ENCODE measurements around the gene PDCD1.

The PDCD1 gene

DNA sequence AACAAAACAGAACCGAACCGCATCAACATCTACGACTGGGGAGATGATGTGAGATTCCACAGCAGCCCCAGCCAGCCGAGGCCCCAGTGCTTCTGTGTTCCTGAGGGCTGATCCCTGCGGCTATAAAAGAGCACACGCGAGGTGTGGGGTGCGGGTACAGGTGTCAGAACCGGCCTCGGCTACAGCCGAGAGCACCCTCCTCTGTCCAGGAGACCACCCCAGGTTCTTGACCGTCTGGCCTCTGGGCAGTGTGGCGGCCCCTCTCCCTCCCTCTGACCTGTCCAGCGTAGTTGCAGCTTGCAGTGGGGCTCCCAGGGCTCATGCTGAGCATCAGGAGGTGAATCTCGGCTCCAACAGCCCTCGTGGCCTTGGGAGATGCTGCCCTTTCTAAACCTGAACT lies 34.6 kb upstream of the PDCD1 start:
- Histone ChIP-seq H3K27ac (replicated peaks) (no peak overlapping the region), H3K27me3 (ENCODE audit: insufficient read depth, poor library complexity, severe bottlenecking) (no peaks in the 10 kb centered on the region), H3K4me3 (replicated peaks; ENCODE audit: insufficient read depth, low read length) (no peak overlapping the region)
- no peak for DNase-seq (ENCODE audit: low read depth in 1 of 2, low spot score in 1 of 2)
- TF ChIP-seq SPI1 (IDR thresholded peaks at IDR 0.05; ENCODE audit: borderline replicate concordance, low read depth) (no peak), GABPA (IDR thresholded peaks at IDR 0.05; ENCODE audit: low read depth) (no peak), CTCF (IDR thresholded peaks at IDR 0.05; ENCODE audit: insufficient read depth, low read length) (no peak), POLR2AphosphoS5 (IDR thresholded peaks at IDR 0.05; ENCODE audit: low read depth) (no peak)
- TF ChIP-seq, protein P1, sequence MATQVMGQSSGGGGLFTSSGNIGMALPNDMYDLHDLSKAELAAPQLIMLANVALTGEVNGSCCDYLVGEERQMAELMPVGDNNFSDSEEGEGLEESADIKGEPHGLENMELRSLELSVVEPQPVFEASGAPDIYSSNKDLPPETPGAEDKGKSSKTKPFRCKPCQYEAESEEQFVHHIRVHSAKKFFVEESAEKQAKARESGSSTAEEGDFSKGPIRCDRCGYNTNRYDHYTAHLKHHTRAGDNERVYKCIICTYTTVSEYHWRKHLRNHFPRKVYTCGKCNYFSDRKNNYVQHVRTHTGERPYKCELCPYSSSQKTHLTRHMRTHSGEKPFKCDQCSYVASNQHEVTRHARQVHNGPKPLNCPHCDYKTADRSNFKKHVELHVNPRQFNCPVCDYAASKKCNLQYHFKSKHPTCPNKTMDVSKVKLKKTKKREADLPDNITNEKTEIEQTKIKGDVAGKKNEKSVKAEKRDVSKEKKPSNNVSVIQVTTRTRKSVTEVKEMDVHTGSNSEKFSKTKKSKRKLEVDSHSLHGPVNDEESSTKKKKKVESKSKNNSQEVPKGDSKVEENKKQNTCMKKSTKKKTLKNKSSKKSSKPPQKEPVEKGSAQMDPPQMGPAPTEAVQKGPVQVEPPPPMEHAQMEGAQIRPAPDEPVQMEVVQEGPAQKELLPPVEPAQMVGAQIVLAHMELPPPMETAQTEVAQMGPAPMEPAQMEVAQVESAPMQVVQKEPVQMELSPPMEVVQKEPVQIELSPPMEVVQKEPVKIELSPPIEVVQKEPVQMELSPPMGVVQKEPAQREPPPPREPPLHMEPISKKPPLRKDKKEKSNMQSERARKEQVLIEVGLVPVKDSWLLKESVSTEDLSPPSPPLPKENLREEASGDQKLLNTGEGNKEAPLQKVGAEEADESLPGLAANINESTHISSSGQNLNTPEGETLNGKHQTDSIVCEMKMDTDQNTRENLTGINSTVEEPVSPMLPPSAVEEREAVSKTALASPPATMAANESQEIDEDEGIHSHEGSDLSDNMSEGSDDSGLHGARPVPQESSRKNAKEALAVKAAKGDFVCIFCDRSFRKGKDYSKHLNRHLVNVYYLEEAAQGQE (IDR thresholded peaks at IDR 0.05; ENCODE audit: insufficient replicate concordance, low read depth), result no peak

DNA sequence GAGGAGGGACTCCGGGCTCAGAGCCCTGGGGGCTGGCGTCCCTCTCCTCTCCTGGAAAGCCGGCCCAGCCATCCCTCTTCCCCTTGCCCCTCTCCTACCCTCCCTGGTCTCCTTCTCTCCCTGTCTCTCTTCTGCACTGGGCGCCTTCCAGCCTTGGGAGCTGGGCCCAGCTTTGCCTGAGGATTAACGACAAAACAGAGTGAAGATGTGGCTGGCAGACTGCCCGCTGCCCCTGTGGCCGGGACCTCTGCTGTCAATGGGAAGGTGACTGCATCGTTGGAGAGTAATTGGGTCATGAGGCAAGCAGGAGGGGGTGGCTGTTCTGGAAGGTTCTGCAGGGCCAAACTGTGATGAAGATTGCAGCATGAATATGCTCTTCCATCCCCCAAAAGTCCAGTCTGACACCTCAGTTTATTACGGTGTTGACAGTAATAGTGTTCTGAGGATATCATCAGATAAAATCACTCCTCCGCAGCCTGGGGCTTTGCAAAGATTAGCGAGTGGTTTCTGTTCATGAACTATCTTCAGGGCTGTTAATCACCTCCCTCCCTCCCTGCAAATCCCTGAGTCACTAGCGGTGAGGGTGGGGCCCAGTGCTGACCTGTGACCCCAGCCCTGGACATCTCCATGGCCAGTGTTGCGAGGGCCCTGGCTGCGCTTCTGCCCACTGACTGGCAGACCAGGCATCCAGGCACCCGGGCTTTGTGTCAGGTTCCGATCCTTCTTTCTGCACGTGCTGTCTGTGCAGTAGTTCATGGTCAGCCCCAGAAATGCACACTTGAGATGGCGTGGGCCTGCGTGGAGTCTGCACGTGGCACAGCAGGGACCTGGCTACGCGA lies 33.8 kb upstream of the PDCD1 start:
- Histone ChIP-seq H3K4me3 (replicated peaks; ENCODE audit: insufficient read depth, low read length) (no peak overlapping the region), H3K27ac (replicated peaks) (no peak overlapping the region), H3K27me3 (ENCODE audit: insufficient read depth, poor library complexity, severe bottlenecking) (no peaks in the 10 kb centered on the region)
- no peak for DNase-seq (ENCODE audit: low read depth in 1 of 2, low spot score in 1 of 2)
- TF ChIP-seq GABPA (IDR thresholded peaks at IDR 0.05; ENCODE audit: low read depth), result no peak

GRCh38 chr2:241891988-241892298 lies 33.2 kb upstream of the PDCD1 start:
- no peak overlapping the region for H3K27ac ChIP-seq (replicated peaks)
- TF ChIP-seq SPI1 (IDR thresholded peaks at IDR 0.05; ENCODE audit: borderline replicate concordance, low read depth), result no peak
- TF ChIP-seq, protein P1 (IDR thresholded peaks at IDR 0.05; ENCODE audit: insufficient replicate concordance, low read depth), result no peak
- no peak for TF ChIP-seq POLR2AphosphoS5 (IDR thresholded peaks at IDR 0.05; ENCODE audit: low read depth)
- TF ChIP-seq GABPA (IDR thresholded peaks at IDR 0.05; ENCODE audit: low read depth), result no peak
- no peak for TF ChIP-seq CTCF (IDR thresholded peaks at IDR 0.05; ENCODE audit: insufficient read depth, low read length)
- no peak for DNase-seq (ENCODE audit: low read depth in 1 of 2, low spot score in 1 of 2)
- no peaks in the 10 kb centered on the region for H3K27me3 ChIP-seq (ENCODE audit: insufficient read depth, poor library complexity, severe bottlenecking)
- no peak overlapping the region for H3K4me3 ChIP-seq (replicated peaks; ENCODE audit: insufficient read depth, low read length)

- Histone ChIP-seq H3K4me3 (replicated peaks; ENCODE audit: insufficient read depth, low read length) (no peak overlapping the region), H3K27ac (replicated peaks) (no peak overlapping the region), H3K27me3 (ENCODE audit: insufficient read depth, poor library complexity, severe bottlenecking) (no peaks in the 10 kb centered on the region)
- no peak for DNase-seq (ENCODE audit: low read depth in 1 of 2, low spot score in 1 of 2)
- no peak for TF ChIP-seq GABPA (IDR thresholded peaks at IDR 0.05; ENCODE audit: low read depth)
- no peak for TF ChIP-seq SPI1 (IDR thresholded peaks at IDR 0.05; ENCODE audit: borderline replicate concordance, low read depth)
- TF ChIP-seq, protein P1 (IDR thresholded peaks at IDR 0.05; ENCODE audit: insufficient replicate concordance, low read depth), result no peak
- TF ChIP-seq POLR2AphosphoS5 (IDR thresholded peaks at IDR 0.05; ENCODE audit: low read depth), result no peak
- no peak for TF ChIP-seq CTCF (IDR thresholded peaks at IDR 0.05; ENCODE audit: insufficient read depth, low read length)
Observed at GRCh38 chr2:241891315-241891987, 32.8 kb upstream of the PDCD1 start.

Measured in HL-60 (cell line).